Liver (tissue), 9 donors: ENCODE measurements around the gene PIEZO1. TPM values are rescaled to one million over a fixed set of nuclear protein-coding genes. Genes with fewer than 3 reads are reported as not detected.

ENCODE experiments used
- DNase-seq: peaks from one replicate; pipeline ENCODE4 v3.0.0-alpha.2; 2017; ENCODE audit warnings: low spot score
- H3K27ac ChIP-seq, 2 donors: one replicate each; pipeline ENCODE4 v1.7.0; 2013; ENCODE audit warnings: inconsistent platforms in 2 of 2, low read length in 2 of 2, control low read depth in 1 of 2, low read depth in 1 of 2, mild to moderate bottlenecking in 1 of 2
- H3K27me3 ChIP-seq, 4 donors: one replicate each; pipeline versions ENCODE4 v1.6.1 to v1.7.0; 2013; ENCODE audit warnings: low read length in 3 of 4, inconsistent platforms in 1 of 4, mild to moderate bottlenecking in 1 of 4, moderate library complexity in 1 of 4; ENCODE audit not compliant: control insufficient read depth in 4 of 4, insufficient read depth in 4 of 4
- H3K36me3 ChIP-seq, 4 donors: one replicate each; pipeline versions ENCODE4 v1.6.1 to v1.7.0; 2013; ENCODE audit warnings: low read length in 3 of 4, mild to moderate bottlenecking in 3 of 4, low read depth in 1 of 4, moderate library complexity in 1 of 4; ENCODE audit not compliant: control insufficient read depth in 4 of 4, insufficient read depth in 3 of 4
- H3K4me1 ChIP-seq, 4 donors: one replicate each; pipeline versions ENCODE4 v1.6.1 to v1.7.0; 2013; ENCODE audit warnings: low read length in 3 of 4, mild to moderate bottlenecking in 3 of 4, moderate library complexity in 1 of 4; ENCODE audit not compliant: control insufficient read depth in 4 of 4, insufficient read depth in 4 of 4
- H3K4me3 ChIP-seq, 3 donors: one replicate each; pipeline versions ENCODE4 v1.6.1 to v1.7.0; 2013; ENCODE audit warnings: low read length in 3 of 3, control low read depth in 1 of 3, low read depth in 1 of 3, mild to moderate bottlenecking in 1 of 3
- H3K9ac ChIP-seq, 2 donors: one replicate each; pipeline ENCODE4 v1.7.0; 2013; ENCODE audit warnings: low read length in 2 of 2, mild to moderate bottlenecking in 2 of 2, moderate library complexity in 2 of 2, control low read depth in 1 of 2, low read depth in 1 of 2
- H3K9me3 ChIP-seq, 4 donors: one replicate each; pipeline versions ENCODE4 v1.6.1 to v1.7.0; 2013; ENCODE audit warnings: low read length in 3 of 4; ENCODE audit not compliant: control insufficient read depth in 4 of 4
- ATF3 ChIP-seq: IDR thresholded peaks from 2 replicates; pipeline ENCODE4 v1.6.1; 2016; ENCODE audit warnings: antibody characterized with exemption
- CTCF ChIP-seq: fragments of 150-350 bp; IDR thresholded peaks from 2 replicates; pipeline ENCODE4 v1.5.1; 2017; ENCODE audit warnings: improper control_type of control experiment, low read depth, low read length; ENCODE audit not compliant: missing input control
- EGR1 ChIP-seq, 2 donors: IDR thresholded peaks; 2 replicates each; pipeline ENCODE4 v1.6.1; 2016 to 2018; ENCODE audit warnings: antibody characterized with exemption in 2 of 2, low read depth in 2 of 2
- FOXA1 ChIP-seq: IDR thresholded peaks from 2 replicates; pipeline ENCODE4 v1.6.1; 2016; ENCODE audit warnings: antibody characterized with exemption
- GABPA ChIP-seq, 2 donors: IDR thresholded peaks in 1 of 2; conservative IDR thresholded peaks in 1 of 2; 2 replicates each; pipeline ENCODE4 v1.6.1; 2016; ENCODE audit warnings: antibody characterized with exemption in 2 of 2, mild to moderate bottlenecking in 1 of 2, moderate library complexity in 1 of 2
- HNF4A ChIP-seq, 2 donors: conservative IDR thresholded peaks; 2 replicates each; pipeline ENCODE4 v1.6.1; 2016; ENCODE audit warnings: antibody characterized with exemption in 2 of 2, mild to moderate bottlenecking in 2 of 2
- HNF4G ChIP-seq: IDR thresholded peaks from 2 replicates; pipeline ENCODE4 v1.6.1; 2016; ENCODE audit warnings: antibody characterized with exemption
- JUND ChIP-seq, 2 donors: IDR thresholded peaks; 2 replicates each; pipeline ENCODE4 v1.6.1; 2016; ENCODE audit warnings: antibody characterized with exemption in 2 of 2
- NR2F2 ChIP-seq: IDR thresholded peaks from 2 replicates; pipeline ENCODE4 v1.6.1; 2016; ENCODE audit warnings: antibody characterized with exemption
- RAD21 ChIP-seq, 2 donors: IDR thresholded peaks; 2 replicates each; pipeline ENCODE4 v1.6.1; 2016; ENCODE audit warnings: antibody characterized with exemption in 2 of 2, mild to moderate bottlenecking in 2 of 2
- RXRA ChIP-seq, 2 donors: IDR thresholded peaks; 2 replicates each; pipeline ENCODE4 v1.6.1; 2017 to 2018; ENCODE audit warnings: antibody characterized with exemption in 2 of 2, mild to moderate bottlenecking in 1 of 2
- SP1 ChIP-seq: IDR thresholded peaks from 2 replicates; pipeline ENCODE4 v1.6.1; 2018; ENCODE audit warnings: antibody characterized with exemption, mild to moderate bottlenecking
- TAF1 ChIP-seq: conservative IDR thresholded peaks from 2 replicates; pipeline ENCODE4 v1.6.1; 2016; ENCODE audit warnings: antibody characterized with exemption, mild to moderate bottlenecking
- YY1 ChIP-seq: IDR thresholded peaks from 2 replicates; pipeline ENCODE4 v1.6.1; 2016; ENCODE audit warnings: antibody characterized with exemption, mild to moderate bottlenecking
- ZBTB33 ChIP-seq: IDR thresholded peaks from 2 replicates; pipeline ENCODE4 v1.6.1; 2016; ENCODE audit warnings: antibody characterized with exemption
- WGBS: extraction: QIAGEN DNeasy Blood & Tissue Kit; methylation state at CpG from one replicate; pipeline ENCODE4 v1.1.7; 2013; 5-methylcytosine and 5-hydroxymethylcytosine counted together
- polyA plus RNA-seq, 2 donors: library from polyadenylated mRNA; stranded (reverse) in 1 of 2; unstranded in 1 of 2; fragments of 200-250 nt in 1 of 2; fragments of >200 nt in 1 of 2; fragmentation: Nextera tagmentation in 1 of 2; extraction: Ambion mirVana in 1 of 2; gene quantifications; one replicate each; pipeline versions ENCODE4 v1.2.1 to v1.2.3, GENCODE V29; 2013 to 2015
- total RNA-seq, 2 donors: library from RNA; depleted of rRNA; stranded (reverse); fragments of >200 nt; gene quantifications; one replicate each; pipeline ENCODE4 v1.2.3, GENCODE V29; 2014
- TF ChIP-seq, protein P1 (sequence below): IDR thresholded peaks from 2 replicates; pipeline ENCODE4 v1.6.1; 2016; ENCODE audit warnings: antibody characterized with exemption, mild to moderate bottlenecking
- TF ChIP-seq, protein P2 (sequence below): IDR thresholded peaks from 2 replicates; pipeline ENCODE4 v1.6.1; 2016; ENCODE audit warnings: antibody characterized with exemption
- donor health status: healthy.
- donor health status: healthy.
- donor health status: healthy.
- donor health status: healthy.
- donor health status: healthy.

Gene PIEZO1
- total and polyA plus RNA-seq, 4 donors = 15.3 to 74.7 (median 59.2) TPM

- Histone ChIP-seq H3K27me3 (no peaks in the 10 kb centered on the region), H3K36me3 (peaks cover 0 to 16% (median 5%) of the 10 kb centered on the region in 4 donors), H3K4me3 (no peak overlapping the region), H3K9ac (no peak overlapping the region), H3K27ac (no peak overlapping the region), H3K4me1 (no peaks in the 10 kb centered on the region), H3K9me3 (no peaks in the 10 kb centered on the region)
- no peak for DNase-seq
- WGBS = 90% methylated on average over 14 of the region's 14 CpGs
- TF ChIP-seq HNF4A (conservative IDR thresholded peaks at IDR 0.05) = no peak
- TF ChIP-seq YY1 = no peak
- TF ChIP-seq ZBTB33 = no peak
- TF ChIP-seq FOXA1 = no peak
- TF ChIP-seq, protein P1, sequence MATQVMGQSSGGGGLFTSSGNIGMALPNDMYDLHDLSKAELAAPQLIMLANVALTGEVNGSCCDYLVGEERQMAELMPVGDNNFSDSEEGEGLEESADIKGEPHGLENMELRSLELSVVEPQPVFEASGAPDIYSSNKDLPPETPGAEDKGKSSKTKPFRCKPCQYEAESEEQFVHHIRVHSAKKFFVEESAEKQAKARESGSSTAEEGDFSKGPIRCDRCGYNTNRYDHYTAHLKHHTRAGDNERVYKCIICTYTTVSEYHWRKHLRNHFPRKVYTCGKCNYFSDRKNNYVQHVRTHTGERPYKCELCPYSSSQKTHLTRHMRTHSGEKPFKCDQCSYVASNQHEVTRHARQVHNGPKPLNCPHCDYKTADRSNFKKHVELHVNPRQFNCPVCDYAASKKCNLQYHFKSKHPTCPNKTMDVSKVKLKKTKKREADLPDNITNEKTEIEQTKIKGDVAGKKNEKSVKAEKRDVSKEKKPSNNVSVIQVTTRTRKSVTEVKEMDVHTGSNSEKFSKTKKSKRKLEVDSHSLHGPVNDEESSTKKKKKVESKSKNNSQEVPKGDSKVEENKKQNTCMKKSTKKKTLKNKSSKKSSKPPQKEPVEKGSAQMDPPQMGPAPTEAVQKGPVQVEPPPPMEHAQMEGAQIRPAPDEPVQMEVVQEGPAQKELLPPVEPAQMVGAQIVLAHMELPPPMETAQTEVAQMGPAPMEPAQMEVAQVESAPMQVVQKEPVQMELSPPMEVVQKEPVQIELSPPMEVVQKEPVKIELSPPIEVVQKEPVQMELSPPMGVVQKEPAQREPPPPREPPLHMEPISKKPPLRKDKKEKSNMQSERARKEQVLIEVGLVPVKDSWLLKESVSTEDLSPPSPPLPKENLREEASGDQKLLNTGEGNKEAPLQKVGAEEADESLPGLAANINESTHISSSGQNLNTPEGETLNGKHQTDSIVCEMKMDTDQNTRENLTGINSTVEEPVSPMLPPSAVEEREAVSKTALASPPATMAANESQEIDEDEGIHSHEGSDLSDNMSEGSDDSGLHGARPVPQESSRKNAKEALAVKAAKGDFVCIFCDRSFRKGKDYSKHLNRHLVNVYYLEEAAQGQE = no peak
- no peak for TF ChIP-seq JUND (IDR thresholded peaks at IDR 0.05)
- TF ChIP-seq ATF3 = no peak
- TF ChIP-seq GABPA (IDR thresholded peaks at IDR 0.05 in 1 of 2, conservative IDR thresholded peaks at IDR 0.05 in 1 of 2) = no peak
- no peak for TF ChIP-seq SP1
- TF ChIP-seq RXRA (IDR thresholded peaks at IDR 0.05) = no peak
- TF ChIP-seq NR2F2 = no peak
- no peak for TF ChIP-seq TAF1
- TF ChIP-seq, protein P2, sequence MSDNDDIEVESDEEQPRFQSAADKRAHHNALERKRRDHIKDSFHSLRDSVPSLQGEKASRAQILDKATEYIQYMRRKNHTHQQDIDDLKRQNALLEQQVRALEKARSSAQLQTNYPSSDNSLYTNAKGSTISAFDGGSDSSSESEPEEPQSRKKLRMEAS = no peak
- no peak for TF ChIP-seq HNF4G
Measured at GRCh38 chr16:88830783-88831182, 45.8 kb upstream of the PIEZO1 start.

DNA sequence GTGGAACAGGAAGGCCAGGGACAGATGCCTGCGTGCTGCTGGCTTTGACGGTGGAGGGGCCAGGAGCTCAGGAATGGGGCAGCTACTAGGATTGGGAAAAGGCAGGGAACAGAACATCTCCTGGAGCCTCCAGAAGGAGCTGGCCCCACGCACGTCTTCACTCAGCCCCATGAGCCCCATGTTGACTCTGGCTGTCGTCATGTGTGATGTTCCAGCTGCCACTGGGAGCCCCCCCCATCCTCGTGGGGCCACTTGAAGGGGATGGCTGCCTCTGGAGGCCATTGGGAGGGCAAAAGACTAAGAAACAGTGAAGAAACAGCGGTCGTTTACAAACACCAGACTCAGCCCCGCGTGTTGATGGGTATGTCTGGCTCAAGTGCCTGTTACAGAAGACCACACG is 45.2 kb upstream of the PIEZO1 start:
- TF ChIP-seq, protein P1 = no peak
- no peak for TF ChIP-seq HNF4A (conservative IDR thresholded peaks at IDR 0.05)
- no peak for TF ChIP-seq YY1
- no peak for TF ChIP-seq FOXA1
- no peak for TF ChIP-seq NR2F2
- TF ChIP-seq ATF3 = no peak
- no peak for TF ChIP-seq EGR1 (IDR thresholded peaks at IDR 0.05; ENCODE audit: low read depth in 2 of 2)
- TF ChIP-seq JUND (IDR thresholded peaks at IDR 0.05) = no peak
- no peak for TF ChIP-seq ZBTB33
- no peak for TF ChIP-seq RAD21 (IDR thresholded peaks at IDR 0.05)
- TF ChIP-seq CTCF = no peak
- H3K27me3 ChIP-seq = no peaks in the 10 kb centered on the region
- WGBS = 84% methylated on average over 11 of the region's 11 CpGs
- no peak overlapping the region for H3K27ac ChIP-seq
- no peak overlapping the region for H3K4me3 ChIP-seq
- no peak overlapping the region for H3K9ac ChIP-seq
- H3K9me3 ChIP-seq = no peaks in the 10 kb centered on the region
- no peaks in the 10 kb centered on the region for H3K4me1 ChIP-seq
- H3K36me3 ChIP-seq = peaks cover 0 to 14% (median 6%) of the 10 kb centered on the region in 4 donors
- DNase-seq = no peak
